Measurements from ENCODE around the gene CLIC4.
A peak's percentile ranks its signal among the peaks of the same experiment; 100 is the strongest.

CLIC4 gene

DNA sequence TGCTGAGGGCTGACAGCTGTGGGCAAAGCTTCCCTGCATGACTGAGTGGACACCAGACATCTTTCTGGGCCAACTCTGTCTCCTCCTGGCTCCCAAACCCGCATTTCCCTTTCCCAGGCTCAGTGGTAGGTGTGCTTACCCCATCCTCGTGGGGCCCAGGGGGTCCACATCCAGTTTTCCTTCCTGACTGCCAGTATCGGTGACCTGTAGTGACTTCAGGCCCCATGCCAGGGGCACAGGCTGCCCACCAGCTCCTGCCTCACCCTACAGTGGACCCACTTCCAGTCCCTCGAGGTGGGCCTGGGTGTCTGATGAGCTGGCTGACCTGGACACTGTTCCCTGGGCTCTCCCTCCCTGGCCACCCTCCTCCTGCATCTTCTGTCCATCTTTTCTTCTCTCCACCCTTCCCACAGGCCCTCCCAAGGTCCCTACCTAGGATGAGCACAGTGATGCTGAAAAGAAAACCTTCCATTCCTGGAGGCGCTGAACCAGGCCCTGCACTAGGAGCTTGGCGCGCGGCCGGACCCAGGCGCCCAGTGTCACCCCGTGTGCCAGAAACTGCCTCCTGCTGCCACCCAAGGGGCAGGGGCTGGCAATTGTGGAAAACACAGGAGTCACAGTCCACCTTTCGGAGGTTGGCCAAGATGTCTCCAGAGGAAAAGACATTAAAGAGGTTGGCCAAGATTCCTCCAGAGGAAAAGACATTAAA, 117.7 kb downstream of the CLIC4 start:
- DNase-seq = no peak

DNA sequence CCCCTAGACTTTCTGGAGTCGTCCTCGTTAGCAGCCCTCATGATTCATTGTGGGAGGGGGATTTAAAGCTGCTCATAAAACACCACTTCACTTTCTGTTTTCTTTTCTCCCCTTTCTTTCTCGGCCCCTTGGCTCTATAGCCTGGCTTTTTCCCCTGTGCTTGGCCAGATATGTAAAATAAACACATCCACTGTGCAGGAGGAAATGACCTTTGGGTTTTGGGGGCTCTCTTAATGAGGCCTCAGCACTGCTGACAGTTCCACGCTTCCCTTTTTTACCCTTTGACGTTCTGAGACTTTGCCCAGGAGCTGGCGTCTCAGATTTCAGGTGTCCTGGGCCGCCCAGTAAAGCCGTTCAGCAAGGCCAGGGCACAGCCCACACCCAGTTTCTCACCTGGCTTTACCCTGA, 119.1 kb downstream of the CLIC4 start:
- DNase-seq = no peak

DNA sequence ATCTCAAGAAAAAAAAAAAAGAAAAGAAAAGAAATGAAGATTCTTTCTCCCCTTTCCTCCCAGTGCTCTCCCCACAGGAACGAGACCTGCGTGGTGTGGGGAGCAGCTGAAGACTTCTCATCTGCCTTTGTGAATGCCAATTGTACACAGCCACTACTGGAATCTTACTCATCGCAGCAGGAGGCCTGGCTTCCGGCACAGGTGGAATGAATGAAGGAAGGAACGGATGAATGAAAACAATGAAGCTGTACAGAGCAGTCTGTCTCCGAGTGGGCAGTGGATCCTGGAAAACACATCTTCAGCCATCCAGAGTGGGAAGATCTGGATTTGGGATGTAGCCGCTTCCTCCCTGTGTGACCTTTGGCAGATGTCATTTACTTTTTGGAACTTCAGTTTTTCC, 119.9 kb downstream of the CLIC4 start:
- DNase-seq = no peak

DNA sequence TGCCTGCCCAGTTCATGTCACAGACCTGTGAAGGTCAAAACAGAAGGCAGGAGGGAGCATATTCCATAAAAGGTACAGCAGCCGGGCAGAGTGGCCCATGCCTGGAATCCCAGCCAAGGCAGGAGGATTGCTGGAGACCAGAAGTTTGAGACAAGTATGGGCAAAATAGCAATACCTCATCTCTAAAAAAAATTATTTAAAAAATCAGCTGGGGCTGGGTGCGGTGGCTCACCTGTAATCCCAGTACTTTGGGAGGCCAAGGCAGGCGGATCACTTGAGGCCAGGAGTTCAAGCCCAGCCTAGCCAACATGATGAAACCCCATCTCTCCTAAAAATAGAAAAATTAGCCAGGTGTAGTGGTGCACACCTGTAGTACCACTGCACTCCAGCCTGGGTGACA, 120.3 kb downstream of the CLIC4 start:
- DNase-seq = no peak

DNA sequence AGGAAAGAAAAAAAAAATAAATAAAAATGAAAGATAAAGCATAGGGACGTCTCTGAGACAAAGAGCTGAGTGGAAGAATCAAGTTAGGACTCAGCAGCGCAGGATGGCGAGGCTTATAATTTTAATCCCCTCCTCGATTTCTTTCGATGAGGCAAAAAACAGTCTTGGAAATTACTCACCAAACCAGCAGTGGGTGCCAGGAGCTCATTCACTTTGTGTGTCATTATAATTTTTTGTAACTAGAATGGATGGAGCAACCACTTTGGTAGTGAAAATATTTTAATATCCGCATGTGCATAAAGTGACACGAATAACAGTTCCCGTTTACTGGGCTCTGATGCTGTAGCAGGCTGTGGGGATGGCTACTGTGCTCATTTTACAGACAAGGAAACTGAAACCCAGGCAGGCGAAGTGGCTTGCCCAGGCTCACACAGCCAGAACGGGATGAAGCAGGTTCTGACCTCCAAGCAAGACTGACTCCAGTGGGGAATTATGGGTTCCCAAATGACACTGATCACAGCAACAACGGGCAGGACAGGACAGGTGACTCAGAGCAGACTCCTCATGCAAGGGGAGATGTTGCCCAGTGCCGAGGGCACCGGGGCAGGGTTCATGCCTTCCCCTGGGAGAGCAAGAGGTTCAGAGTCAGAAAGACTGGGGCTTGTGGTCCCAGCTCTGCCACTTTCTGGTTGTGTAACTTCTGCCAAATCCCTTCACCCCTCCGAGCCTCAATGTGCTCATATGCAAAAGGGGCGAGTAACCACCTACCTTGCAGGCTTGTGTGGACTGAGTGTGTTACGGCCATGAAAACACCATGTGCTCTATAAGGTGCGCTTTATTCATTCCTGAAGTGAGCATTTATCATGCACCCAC, 121.2 kb downstream of the CLIC4 start:
- no peak for DNase-seq

DNA sequence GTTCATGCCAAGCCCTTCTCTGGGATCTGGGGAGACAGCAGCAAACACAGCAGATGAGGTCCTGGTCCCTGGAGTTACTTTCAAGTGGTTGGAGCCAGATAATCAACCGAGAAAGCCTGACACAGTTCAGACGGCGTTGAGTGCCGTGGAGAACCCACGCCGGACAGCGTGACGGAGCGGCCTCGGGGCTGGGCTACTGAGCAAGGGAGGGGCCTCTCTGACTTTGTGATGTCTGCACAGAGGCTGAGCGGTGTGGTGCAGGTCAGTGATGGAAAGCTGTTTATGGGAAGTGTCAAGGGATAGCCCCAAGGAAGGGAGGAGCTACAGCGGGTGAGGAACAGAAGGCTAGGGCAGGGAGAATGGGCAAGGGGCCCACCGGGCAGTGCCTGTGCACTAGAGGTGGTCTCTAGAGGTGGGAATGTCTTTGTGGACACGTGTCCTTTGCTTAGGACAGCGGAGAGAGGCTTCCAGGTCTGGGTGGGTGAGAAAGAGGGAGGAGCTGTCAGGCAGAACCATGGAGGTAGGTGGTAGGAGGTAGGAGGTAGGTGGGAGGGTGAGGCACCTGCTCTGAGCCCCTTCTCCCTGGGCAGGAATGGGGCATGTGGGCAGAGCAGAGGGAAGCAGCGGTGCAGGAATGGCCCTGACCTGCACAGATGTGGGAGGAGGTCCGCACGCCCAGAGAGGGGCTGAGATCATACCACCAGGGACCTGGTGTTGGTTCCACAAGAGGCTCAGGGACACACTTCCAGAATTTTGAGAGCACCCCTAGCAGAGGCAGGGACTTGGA, 122.0 kb downstream of the CLIC4 start:
- DNase-seq = no peak

DNA sequence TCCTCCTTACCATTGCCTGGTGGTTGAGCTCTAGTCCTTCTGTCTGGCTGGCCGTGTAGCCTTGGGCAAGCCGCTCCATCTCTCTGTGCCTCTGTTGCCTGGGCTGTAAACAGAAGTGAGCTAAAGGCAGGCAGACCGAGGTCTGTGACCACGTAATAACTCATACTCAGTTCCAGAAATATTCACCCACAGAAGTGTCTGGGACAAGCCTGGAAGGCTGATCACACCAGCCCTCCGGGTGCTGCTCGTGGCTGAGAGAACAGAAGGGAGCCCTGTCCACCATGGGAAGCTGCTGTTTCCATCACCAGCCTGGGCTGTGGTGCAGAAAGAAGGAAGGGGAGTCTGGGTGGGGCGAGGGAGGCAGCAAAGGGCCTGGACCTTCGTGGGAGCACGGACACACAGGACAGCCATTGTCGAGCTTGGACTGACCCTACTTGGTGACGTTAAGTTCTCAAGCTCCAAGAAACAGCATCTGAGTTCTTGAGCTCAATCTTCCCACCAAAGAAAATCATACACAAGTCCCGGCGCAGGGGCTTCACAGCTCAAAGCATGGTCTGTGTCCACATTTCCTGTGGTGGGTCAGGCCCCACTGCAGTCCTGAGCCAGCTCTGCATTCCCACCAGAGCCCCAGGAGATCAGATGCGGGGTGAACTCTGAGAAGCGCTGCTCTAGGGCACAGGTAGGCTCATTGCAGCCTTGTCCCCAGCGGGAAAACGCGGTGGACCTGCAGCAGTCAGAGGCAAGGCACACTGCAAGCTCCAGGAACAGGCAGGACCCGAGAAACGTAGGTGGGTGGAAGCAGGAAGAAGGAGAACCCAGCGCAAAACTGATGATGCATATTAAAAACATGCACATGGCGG, 123.0 kb downstream of the CLIC4 start:
- no peak for DNase-seq

DNA sequence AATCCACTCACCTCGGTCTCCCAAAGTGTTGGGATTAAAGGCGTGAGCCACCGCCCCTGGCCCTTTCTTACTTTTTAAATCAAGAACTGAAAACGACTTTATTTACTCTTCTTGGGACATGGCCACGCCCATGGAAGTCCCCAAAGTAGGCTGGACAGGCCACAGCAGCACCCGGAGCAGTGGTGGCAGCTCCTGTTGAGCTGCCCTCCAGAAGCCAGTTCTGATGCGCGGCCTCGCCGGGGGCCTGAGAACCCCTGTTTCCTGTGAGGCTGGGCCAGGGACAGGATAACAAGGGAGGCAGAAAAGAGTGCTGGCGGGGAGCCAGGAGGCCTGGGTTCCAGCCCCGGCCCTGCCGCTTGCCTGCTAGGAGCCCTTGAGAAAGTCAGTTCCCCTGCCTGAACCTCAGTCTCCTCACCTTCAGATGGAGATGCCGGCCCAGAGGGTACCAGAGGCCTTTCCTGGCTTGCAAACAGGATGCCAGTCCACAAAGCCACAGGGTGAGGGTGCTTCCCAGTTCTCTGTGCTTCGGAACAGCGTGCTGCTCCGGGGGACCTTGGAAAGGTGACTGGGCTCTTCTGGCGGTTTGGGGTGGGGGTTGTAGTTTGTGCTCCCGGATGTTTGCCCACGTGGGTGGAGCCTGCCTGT, 125.4 kb downstream of the CLIC4 start:
- DNase-seq = peak; percentile 27

DNA sequence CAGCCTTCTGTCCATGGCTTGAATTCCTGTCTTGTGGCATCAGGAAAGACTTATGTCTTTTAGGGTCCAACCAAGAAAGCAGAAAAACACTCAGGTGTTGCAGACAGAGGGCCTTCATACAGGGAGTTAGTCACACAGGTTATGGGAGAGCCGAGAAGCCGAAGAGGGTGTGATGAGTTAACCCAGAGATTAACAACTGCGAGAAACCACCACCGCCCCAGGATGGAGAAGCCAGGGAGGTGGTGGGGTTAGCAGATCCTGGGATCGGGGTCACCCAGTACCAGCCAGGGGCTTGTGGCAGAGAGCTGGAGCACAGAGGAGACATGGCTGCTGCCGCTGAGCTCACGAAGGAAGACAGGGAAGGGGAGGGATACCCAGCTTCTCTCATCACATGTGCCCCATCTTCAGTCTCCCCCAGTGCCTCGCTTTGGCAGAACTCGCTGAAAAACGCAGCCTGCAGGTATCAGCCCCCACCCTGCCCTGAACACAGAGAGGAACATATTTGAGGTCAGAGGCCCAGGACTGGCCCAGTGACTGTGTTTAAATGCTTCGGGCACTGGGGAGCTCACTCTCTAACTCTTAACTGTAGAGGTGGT, 126.2 kb downstream of the CLIC4 start:
- no peak for DNase-seq

DNA sequence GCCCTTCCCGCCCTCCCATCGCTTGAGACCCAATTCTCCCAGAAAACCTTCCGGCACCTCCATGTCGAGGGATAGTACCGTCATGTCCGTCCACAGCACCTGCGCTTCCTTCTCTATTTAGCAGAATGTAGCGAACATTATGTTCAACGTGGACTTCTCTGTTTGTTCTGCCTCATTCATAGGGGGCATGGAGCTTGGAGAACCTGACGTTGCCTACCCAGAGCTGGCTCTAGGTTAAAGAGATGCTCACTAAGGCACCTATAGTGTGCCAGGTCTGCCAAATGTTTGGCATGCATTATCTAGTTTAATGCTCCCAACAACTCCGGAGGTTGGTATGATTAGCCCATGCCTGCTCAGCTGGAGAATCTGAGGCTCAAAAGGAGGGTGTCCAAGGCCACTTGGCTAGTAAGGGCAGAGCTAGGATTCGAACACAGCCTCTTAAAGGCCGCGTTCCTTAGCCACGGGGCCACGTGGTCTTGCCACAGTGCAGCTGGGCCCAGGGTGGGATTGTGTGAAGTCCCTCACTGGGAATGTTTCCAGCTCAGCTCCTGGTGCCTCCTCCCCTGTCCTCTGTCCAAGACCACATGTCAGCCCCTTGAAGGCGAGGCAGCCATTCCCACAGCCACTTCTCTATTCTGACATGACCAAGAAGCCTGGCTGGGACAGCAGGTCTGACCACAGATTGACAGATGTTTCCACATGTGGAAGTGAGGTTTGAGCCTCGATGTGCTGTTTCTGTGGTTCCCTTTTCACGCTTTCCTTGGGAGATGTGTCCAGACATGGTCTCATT, 127.0 kb downstream of the CLIC4 start:
- no peak for DNase-seq

DNA sequence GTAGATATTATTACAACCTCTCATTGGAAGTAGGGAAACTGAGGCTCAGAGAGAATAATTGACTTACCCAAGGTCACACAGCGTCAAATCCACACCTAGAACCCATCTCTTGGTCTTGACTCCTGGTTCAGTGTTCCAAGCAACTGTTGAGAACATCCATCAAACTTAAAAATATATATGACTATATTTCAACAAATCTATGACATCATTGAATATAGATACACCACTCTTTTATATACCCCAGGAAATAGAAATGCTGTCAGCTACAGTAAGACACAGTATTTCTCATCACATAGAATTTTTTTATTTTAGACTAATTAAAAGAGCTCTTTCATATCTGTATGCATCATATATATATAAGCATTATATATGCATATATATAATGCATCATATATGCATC, 127.9 kb downstream of the CLIC4 start:
- DNase-seq = no peak

DNA sequence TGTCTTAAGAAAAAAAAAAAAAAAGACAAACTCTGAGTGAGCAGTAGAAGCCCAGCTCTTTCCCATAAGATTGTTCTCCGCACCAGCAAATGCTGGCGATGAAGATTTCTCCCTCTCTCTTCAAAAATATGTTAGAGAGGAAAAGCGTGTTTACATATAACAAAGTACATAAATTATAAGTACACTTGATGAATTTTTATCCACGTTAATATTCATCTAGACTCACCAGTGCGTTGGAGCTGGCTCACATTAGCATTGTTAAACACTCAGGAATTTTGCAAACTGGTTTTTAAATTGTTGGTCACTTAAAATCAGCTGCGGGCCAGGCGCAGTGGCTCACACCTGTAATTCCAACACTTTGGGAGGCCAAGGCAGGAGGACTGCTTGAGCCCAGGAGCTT, 128.8 kb downstream of the CLIC4 start:
- DNase-seq = no peak

DNA sequence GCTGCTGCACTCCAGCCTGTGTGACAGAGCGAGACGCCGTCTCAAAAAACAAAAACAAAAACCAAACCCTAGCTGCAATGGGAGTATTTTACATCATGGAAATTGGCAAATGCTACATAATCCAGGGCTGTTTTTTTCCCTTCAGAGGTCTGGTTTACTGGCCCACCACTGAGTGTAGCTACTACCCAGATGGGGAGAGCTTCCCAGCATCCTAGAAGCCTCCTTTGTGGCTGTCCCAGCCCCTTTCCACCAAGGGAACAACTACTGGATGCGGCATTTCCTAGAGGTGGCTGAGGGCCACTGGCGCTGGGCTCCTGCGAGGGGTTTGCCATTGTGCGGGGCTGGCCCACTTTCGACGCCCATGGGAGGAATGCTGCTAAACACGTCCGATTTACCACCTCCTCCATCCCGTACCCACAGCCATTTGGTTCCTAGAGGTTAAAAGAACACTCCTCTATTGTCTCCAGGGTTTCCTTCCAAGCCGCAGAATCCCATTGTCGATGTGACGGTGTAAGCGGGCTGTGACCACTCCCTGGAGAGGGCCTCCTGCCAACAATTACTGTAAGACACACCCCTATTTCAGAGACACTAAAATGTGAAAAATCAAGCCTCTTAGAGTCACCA, 129.5 kb downstream of the CLIC4 start:
- DNase-seq = no peak

DNA sequence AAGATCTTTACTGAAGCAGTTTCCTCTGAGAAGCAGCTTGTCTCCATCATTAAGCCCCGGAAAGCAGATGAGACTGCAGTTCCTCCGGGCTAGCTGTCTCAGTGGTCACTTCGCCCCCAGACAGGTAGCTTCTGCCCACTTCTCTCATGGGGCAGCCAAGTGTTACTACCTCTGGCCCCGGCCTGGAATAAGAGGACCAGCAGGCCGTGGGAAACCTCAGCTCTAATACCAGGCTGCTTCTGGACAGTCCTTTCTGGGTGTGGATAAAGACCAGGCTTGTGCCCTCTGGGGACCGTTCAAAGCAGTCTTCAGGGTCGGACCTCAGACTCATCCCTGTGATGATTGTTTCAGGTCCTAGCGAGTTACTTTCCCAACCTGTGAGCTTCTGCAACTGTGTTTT, 130.0 kb downstream of the CLIC4 start:
- no peak for DNase-seq

DNA sequence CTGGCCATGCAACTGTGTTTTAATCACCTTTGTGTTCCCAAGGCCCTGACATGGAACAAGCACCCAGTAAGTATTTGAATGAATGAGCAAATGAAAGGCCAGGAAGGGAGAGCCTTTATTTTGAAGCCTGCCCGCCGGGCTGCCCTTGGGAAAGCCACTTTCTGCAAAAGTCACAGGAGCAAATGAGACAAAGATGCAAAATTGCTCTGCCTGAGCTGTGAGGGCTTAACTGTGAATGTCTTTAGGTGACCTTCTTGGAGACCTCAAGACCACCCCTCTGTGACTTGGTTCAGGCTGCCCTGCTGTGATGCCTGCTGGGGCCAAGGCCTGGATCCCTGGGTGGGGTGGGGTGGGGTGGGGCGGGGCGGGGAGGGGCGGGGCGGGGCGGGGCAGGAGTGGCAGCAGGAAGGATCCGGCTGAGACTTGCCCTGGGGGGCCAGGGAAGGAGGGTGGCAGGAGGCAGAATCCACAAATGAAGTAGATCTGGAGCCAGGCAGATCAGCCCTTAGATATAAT, 130.8 kb downstream of the CLIC4 start:
- DNase-seq = no peak

DNA sequence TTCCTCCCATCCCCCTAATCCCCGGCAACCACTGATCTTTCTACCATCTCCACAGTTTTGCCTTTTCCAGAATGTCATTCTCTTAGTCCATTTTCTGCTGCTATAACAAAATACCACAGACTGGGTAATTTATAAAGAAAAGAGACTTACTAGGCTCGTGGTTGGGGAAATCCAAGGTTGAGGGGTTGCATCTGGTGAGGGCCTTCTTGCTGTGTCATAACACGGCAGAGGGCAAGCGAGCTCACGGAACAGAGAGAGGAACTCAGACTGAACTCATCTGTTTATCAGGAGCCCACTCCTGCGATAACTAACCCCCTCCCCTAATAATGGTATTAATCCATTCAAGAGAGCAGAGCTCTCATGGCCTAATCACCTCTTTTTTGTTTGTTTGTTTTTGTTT, 132.8 kb downstream of the CLIC4 start:
- no peak for DNase-seq

DNA sequence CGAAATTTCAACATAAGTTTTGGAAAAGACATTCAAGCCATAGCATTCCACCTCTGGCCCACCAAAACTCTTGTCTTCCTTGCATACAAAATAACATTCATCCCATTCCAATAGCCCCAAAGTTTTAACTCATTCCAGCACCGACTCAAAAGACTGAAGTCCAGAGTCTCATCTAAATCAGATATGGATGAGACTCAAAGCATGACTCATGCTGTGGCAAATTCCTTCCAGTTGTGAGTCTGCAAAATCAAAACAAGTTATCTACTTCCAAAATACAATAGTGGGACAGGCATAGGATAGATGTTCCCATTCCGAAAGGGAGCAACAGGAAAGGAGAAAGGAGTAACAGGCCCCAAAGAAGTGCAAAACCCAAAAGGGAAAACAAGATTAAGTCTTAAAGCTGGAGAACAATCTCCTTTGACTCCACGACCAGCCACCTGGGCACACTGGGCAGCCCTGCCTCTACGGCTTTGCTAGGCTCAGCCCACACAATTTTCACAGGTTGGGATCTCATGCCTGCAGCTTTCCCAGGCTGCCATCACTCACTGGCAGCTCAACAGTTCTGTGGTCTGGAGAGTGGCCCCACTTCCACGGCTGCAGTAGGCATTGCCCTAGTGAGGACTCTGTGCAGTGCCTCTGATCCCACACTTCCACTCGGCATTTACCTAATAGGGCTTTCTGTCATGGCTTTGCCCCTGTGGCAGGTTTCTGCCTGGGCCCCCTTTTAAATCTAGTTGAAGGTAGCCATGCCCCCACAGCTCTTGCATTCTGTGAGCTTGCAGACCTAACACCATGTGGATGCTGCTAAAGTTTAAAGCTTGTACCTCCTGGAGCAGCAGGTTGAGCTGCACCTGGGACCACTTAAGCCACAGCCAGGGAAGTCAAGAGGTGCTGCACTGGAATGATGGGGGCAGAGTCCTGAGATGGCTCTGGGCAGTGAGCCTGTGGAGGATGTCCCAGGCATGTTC, 133.8 kb downstream of the CLIC4 start:
- no peak for DNase-seq

DNA sequence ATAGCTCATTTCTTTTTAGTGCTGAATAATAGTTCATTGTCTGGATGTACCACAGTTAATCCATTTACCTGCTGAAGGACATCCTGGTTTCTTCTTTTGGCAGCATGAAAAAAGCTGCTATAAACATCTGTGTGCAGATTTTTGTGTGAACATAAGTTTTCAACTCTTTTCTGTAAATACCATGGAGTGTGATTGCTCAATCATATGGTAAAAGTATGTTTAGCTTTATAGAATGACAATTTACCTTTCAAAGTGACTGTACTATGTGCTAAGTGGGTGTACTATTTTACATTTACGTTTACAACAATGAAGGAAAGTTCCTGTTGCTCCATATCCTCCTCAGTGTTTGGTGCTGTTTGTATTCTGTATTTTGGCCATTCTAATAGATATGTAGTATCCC, 135.8 kb downstream of the CLIC4 start:
- DNase-seq = no peak

DNA sequence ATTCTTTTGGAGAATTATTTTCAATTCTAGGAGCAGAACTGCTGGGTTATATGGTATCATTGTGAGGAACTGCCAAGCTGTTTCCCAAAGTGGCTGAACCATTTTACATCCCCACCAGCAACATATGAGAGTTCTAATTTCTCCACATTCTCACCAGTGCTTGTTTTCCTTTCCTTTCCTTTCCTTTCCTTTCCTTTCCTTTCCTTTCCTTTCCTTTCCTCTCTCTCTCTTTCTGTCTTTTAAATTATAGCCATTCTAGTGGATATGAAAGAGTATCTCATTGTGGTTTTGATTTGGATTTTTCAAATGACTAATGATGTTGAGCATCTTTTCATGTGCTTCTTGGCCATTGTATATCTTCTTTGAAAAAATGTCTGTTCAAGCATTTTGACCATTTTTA, 139.5 kb downstream of the CLIC4 start:
- DNase-seq = no peak

Data from activated gamma-delta T cell treated with Interleukin-2 at 50 U/mL for 16 hours (primary cell).